HG02588 (cell line): Measurements from ENCODE around the gene DHRS7B.

Experiments used
- ATAC-seq: cut with Tn5 transposase; IDR thresholded peaks from one replicate; pipeline ENCODE4 v1.9.1; 2021; ENCODE audit warnings: mild to moderate bottlenecking, moderate library complexity; ENCODE audit not compliant: unreplicated experiment

Gene DHRS7B

GRCh38 chr17:21149621-21150020, 22.9 kb downstream of the DHRS7B start:
- no peak for ATAC-seq

- ATAC-seq, result no peak
These were observed 26.0 kb downstream of the DHRS7B start for GRCh38 chr17:21152731-21153130.

GRCh38 chr17:21157586-21158370, 31.0 kb downstream of the DHRS7B start:
- ATAC-seq, result no peak

- no peak for ATAC-seq
These were observed 33.6 kb downstream of the DHRS7B start for GRCh38 chr17:21160401-21160800.

GRCh38 chr17:21161498-21162393, 35.0 kb downstream of the DHRS7B start:
- no peak for ATAC-seq

- ATAC-seq, result no peak
These were observed 35.6 kb downstream of the DHRS7B start for GRCh38 chr17:21162394-21162775.

GRCh38 chr17:21163101-21163500, 36.3 kb downstream of the DHRS7B start:
- no peak for ATAC-seq

- no peak for ATAC-seq
These were observed 37.5 kb downstream of the DHRS7B start for GRCh38 chr17:21164216-21164615.

- ATAC-seq, result no peak
These were observed 37.9 kb downstream of the DHRS7B start for GRCh38 chr17:21164620-21165019.

GRCh38 chr17:21165922-21166594, 39.3 kb downstream of the DHRS7B start:
- no peak for ATAC-seq

- ATAC-seq, result no peak
These were observed 39.9 kb downstream of the DHRS7B start for GRCh38 chr17:21166595-21167210.

GRCh38 chr17:21167303-21167702, 40.5 kb downstream of the DHRS7B start:
- no peak for ATAC-seq

- no peak for ATAC-seq
These were observed 41.7 kb downstream of the DHRS7B start for GRCh38 chr17:21168555-21168865.

- ATAC-seq, result no peak
These were observed 42.7 kb downstream of the DHRS7B start for GRCh38 chr17:21169496-21169895.

GRCh38 chr17:21170809-21171208, 44.0 kb downstream of the DHRS7B start:
- no peak for ATAC-seq

- ATAC-seq, result peak; percentile 63
These were observed 44.7 kb downstream of the DHRS7B start for GRCh38 chr17:21171309-21171922.

GRCh38 chr17:21171970-21172510, 45.3 kb downstream of the DHRS7B start:
- ATAC-seq, result no peak

- ATAC-seq, result no peak
These were observed 46.1 kb downstream of the DHRS7B start for GRCh38 chr17:21172846-21173245.

GRCh38 chr17:21173543-21173942, 46.8 kb downstream of the DHRS7B start:
- no peak for ATAC-seq

- no peak for ATAC-seq
These were observed 47.4 kb downstream of the DHRS7B start for GRCh38 chr17:21174186-21174585.
